MM.1S (cell line): ENCODE measurements around the gene CTSZ.

Experiments
- EZH2 ChIP-seq: fragments of 300-600 bp; sonication (generic); optimal IDR thresholded peaks from 2 replicates; pipeline ENCODE3; 2017; ENCODE audit warnings: low read depth, mild to moderate bottlenecking, antibody characterized with exemption, low read length, mixed read lengths
- TF ChIP-seq, protein P1 (sequence below): fragments of 300-600 bp; sonication (generic); IDR thresholded peaks from 2 replicates; pipeline ENCODE4 v1.5.1; 2016; ENCODE audit warnings: antibody characterized with exemption, low read length, mixed read lengths

GRCh38 chr20:59039233-59039632 is 32.2 kb upstream of the CTSZ start:
- TF ChIP-seq, protein P1, sequence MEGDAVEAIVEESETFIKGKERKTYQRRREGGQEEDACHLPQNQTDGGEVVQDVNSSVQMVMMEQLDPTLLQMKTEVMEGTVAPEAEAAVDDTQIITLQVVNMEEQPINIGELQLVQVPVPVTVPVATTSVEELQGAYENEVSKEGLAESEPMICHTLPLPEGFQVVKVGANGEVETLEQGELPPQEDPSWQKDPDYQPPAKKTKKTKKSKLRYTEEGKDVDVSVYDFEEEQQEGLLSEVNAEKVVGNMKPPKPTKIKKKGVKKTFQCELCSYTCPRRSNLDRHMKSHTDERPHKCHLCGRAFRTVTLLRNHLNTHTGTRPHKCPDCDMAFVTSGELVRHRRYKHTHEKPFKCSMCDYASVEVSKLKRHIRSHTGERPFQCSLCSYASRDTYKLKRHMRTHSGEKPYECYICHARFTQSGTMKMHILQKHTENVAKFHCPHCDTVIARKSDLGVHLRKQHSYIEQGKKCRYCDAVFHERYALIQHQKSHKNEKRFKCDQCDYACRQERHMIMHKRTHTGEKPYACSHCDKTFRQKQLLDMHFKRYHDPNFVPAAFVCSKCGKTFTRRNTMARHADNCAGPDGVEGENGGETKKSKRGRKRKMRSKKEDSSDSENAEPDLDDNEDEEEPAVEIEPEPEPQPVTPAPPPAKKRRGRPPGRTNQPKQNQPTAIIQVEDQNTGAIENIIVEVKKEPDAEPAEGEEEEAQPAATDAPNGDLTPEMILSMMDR = no peak
- TF ChIP-seq EZH2 = no peak
